ENCODE results near the gene SEC14L1.
"Not testable (repeated sequence)": the region's sequence is repeated elsewhere in the genome, so short reads cannot be mapped to it uniquely, and the experiment has no call there.

The SEC14L1 gene

DNA sequence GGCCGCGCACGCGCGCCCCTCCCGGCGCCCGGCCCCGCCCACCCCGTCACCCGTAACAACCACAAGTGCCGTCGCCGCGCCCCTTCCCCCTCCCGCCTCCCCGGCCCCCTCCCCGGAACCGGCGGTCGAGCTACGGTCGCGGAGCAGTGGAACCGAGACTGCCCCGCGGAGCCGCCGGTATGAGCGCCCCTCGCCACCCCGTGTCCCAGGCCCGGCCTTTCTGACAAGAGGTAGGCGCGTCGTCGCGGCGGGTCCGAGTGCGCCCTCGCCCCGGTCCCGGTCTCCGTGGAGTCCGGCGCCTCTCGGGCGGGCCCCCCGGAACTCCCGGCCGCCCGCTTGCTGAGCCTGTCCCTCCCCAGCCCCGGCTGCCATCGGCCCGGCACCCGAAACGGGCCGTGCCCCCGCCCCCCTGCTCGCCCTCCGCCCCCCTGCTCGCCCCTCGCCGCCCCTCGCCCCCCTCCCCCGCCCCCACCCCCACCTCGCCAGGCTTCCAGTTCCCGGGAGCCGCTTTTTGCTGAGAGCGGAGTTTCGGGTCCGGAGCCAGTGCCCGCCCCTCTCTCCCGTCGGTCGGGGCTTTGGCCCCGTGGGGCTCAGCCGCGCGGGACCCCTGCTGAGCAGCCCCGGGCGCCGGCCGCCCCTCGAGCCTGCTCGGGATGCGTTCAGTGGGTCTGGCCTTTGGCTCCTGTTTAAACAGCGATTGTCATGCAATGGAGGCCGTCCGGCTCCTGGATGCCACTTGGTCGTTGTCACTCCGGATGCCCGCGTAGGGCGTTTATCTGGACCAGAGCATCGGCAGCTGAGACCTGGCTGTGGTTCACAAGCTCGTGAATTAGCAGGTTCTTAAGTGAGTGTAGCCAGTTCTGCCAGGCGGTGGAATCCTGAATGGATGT lies at the start of gene SEC14L1:
Gene SEC14L1 (plus strand): TSS at position 92 of the 890 bp plus-strand sequence. CDS start 2,628 bp downstream, outside the sequence.
- DNase-seq: peak; percentile 31 to 50

DNA sequence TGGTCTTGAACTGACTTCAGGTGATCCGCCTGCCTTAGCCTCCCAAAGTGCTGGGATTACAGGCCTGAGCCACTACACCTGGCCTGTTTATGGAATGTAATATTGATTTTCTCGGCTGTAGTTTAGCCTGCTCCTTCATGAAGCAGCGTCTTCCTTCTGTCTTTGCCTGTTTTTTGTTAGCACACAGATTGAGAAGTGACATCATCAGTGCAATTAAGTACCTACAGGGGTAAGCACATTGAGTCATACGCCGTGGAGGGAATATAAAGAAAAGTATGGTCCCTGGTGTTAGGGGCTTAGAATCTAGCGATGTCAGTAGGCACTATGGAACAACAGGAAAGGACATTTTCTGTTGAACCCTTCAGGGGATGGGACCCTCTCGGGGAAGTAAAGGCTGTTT lies 48.7 kb upstream of the SEC14L1 start:
- no peak for DNase-seq

DNA sequence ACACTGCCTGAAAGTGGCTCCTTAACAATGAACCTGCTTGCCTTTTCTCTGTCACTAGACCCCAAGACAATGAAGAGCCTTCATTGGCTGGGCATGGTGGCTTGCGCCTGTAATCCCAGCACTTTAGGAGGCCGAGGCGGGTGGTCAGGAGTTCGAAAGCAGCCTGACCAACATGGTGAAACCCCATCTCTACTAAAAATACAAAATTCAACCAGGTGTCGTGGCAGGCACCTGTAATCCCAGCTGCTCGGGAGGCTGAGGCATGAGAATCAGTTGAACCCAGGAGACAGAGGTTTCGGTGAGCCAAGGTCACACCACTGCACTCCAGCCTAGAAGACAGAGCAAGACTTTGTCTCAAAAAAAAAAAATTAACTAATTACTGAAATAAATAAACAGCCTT lies 45.3 kb upstream of the SEC14L1 start:
- no peak for DNase-seq

DNA sequence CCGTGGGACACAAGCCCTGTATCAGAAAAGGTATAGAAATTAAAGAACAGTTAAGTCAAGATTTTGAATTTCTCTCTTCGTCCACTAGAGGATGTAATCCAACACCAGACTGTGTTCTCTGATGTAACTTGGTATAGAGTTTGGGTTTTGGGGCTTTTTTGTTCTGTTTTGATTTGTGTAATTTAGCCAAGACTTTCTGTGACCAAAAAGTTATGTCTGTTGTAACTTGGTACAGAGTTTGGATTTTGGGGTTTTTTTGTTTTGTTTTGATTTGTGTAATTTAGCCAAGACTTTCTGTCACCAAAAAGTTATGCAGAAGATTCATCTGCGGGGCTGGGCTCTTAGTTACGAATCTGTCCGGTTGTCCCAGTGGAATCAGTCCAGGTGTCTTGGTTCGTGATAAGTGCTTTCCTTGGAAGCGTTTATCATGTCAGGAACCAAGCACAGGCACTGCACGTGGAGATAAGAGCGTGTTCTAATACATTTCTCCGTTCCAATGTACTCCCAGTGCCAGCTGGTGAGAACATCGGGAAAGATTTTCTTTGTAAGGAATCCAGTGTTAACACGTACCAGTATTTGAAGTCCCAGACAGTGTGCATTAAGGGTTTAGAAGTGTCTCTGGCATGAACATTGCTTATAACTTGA lies 44.1 kb upstream of the SEC14L1 start:
- no peak for DNase-seq

DNA sequence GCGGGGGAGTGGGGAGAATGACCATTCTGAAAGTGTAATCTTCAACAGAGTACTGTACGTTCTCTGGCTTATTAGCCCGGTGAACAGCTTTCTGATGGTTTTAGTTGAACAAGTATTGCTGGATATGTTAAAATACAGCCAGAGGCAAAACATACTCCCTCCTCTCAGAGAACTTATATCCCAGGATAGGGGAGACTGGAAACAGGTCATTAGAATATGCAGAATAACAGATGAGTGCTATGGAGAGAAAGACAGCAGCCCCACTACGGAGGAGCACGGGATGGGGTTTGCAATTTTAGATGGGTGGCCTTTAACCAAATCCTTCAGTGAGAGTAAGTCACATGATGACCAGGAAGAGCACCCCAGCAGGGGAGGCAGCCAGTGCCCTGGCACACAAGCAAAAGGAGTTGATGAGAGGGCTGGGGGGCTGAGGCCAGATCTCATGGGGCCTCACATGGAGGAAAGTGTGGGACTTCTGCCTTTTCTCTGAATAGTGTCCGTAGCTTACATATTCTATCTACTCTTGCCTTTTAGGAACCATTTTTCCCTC lies 43.1 kb upstream of the SEC14L1 start:
- DNase-seq: no peak

DNA sequence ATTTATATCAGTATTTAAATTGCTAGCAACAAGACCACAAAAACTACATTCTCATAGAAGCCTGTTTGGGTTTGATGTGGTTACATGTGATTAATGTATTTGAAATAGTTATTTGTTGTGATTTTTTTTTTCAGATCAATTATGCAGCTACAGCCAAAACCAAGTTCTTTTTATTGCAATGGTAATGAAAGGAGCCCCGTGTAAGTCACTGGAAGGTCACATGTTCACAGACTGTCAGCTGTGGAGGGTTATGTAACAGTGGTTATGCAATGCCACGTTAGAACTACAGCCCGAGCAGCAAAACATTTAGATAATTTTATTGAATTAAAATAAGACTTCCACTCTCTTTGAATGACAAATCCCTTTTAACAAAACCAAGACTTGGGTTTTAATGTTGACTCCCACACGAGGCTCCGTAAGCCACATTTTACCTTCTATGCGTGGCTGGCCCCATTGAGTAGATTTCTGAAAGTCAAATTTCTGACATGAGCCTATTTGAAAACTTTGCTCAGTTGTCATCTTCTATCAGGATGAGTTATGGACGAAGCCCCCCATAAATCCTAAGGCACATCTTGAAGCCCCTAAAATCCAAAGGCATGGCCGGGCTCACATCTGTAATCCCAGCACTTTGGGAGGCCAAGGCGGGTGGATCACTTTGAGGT lies 41.8 kb upstream of the SEC14L1 start:
- no peak for DNase-seq

DNA sequence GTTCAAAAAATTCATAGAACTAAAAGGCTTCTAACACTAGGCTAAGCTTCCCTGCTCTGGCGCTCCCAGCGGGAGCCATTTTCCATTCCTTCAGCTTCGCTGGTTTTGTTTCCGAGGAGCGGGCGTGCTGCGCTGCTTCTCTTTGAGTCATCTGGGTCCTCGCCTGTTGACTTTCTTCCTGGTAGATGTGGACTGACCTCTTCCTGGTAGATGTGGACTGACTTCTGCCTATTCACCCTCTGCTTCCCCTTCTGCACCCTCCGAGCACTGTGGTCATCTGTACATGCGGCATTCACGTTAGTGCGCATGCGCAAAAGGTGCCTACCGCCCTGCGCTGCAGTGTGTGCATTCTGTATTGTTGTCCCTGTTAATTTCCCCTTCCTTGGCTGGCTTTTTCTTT lies 40.8 kb upstream of the SEC14L1 start:
- no peak for DNase-seq

DNA sequence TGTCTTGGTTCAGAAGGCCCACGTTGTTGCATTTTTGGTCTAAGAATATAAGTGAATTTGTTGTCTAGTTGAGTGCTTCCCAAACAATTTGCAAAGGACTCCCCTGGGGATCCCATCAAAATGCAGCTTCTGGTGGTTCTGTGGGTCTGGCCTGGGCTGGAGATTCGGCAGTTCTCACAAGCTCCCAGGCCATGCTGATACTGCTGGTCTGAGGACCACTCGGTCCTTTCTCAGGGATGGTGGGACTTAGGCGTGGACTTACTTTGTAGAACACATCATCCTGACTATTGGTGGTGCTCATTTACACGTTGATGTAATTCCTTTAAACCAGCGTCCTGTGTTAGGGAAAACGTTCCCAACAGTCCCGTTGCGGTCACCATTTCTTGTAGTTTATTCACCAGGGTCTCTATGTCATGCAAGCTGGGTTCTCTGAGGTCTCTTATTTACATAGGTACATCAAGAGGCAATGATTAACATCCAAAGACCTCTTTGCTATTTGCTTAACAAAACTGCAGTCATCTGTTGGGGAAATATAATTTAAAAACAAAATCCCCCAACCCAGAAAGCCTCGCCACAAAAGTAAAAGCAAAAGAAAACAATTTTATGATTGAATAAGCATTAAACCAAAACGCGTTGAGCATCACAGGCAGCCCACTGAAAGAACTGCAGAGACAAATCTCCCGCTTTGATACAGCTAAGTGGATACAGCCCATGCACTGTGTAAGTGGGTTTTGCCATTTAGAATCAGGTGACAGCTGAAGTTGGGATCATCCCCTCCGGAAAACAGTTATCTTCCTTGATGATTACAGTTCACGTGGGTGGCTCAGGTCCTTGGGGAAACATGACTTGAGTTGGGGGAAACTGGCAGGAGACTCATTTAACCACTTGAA lies 39.0 kb upstream of the SEC14L1 start:
- DNase-seq: no peak

DNA sequence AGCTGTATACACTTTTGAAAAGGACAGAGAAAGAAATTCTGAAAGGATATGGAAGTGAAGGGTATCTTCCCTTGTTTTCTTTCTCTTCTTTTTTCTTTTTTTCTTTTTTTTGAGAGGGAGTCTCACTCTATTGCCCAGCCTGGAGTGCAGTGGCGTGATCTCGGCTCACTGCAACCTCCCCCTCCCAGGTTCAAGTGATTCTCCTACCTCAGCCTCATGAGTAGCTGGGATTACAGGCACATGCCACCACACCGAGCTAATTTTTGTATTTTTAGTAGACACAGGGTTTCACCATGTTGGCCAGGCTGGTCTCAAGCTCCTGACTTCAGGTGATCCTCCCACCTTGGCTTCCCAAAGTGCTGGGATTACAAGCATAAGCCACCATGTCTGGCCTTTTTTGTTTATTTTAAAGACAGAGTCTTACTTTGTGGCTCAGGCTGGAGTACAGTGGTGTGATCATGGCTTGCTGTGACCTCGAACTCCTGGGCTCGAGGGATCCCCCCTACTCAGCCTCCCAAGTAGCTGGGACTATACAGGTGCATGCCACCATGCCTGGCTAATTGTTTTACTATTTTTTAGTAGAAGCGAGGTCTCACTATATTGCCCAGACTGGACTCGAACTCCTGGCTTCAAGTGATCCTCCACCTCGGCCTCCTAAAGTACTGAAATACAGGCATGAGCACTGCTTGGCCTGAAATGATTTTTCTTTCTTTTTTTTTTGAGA lies 38.2 kb upstream of the SEC14L1 start:
- not testable (repeated sequence) for DNase-seq

DNA sequence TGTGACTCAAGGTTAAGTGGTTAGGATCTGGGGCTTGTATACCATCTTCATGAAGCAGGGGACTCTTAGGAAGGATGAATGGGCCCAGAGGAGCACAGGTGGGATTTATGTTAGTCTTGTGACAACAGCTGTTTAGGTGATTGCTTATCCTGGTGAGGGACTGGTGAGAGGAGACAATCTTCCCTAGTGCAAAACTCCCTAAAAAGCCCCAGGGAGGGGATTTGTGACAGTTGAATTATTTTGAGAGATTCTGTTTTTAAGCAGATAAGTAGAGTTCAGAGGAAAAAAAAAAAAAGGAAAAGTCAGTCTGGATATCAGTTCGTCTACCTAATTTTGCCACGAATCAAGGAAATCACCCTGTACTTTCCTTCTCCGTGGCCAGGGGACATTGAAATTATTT lies 35.1 kb upstream of the SEC14L1 start:
- DNase-seq: no peak

DNA sequence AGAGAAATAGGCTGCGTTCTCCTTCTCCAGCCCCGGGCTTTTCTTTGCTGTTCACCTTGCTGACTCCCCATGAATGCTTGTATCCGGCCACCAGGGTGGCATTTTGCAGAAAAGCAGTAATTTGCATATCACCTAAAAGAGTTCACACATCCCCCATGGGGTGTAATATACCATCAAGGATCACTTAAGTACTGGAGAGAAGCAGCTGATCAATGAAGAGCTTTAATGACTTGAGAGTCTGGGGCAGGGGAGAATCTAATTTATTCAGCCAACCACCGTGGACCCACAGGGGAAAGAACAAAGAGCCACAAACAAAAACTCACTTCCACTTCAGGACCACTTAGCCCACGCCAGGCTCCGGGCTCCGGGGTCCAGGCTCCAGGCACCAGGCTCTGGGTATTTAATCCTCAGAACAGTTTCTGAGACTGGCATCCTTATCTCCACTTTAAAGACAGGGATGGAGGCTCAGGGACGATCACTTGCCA lies 33.9 kb upstream of the SEC14L1 start:
- no peak for DNase-seq

DNA sequence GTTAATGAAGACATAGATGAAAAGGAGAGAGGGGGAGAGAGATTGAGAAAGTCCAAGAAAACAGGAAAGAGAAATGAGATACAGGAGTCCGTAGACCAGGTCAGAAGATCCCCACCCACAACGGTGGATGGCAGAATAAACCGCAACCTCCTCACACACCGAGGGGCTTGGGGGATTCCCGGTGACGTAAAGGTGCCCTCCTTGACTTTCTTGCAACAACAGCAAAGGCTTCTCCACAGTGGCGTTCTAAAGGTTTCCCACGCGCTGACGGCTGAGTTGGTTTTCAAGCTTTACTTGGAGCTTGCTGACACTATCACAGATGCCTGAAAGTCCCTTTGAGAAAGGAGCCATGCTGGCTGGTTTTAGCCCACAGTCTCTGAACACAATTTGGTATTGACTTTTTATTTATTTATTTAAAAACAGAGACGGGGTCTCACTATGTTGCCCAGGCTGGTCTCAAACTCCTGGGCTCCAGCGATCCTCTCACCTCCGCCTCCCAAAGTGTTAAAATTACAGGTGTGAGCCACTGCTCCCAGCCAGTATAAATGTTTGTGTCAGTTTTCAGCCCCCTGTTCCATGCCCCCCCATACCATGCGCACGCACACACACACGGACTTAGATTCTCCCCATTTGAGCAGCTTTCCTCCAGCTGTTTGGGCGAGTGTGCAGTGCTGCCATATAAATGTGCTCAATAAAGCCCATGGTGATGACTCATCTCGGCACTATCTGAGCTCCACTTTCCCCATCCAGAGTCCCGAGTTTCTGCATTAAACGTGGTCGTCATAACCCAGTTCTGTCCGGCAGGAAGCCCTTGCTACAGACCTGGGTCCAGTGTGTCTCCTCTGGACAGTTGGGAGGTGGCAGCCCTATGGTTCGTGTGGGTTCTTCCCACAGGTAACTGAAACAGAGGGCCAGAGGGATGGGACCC lies 33.0 kb upstream of the SEC14L1 start:
- peak; percentile 61 to 72 for DNase-seq

DNA sequence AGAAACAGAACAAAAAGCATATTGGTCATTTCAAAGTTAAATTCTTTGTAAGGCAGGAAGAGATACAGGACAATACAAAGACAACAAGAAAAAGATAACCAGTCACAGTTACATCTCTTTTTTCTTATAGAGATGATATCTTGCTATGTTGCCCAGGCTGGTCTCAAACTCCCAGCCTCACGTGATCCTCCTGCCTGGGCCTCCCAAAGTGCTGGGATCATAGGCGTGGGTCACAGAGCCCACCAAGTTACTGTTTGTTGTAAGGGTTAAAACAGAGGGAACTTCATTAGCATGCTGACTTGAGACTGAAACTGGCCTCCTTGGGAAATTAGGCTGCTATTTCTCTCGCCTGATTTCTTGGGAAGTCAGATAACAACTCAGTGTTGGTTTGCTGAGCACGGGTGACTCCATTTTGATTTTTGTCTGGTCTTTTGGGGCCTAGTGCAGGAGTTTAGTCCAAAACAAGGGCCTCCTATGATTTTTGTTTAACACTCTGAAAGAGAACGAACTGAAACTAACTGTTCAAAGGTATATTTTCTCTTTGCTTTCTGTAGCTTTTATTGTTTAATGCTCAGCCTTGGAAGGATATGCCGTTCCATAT lies 31.5 kb upstream of the SEC14L1 start:
- DNase-seq: no peak

DNA sequence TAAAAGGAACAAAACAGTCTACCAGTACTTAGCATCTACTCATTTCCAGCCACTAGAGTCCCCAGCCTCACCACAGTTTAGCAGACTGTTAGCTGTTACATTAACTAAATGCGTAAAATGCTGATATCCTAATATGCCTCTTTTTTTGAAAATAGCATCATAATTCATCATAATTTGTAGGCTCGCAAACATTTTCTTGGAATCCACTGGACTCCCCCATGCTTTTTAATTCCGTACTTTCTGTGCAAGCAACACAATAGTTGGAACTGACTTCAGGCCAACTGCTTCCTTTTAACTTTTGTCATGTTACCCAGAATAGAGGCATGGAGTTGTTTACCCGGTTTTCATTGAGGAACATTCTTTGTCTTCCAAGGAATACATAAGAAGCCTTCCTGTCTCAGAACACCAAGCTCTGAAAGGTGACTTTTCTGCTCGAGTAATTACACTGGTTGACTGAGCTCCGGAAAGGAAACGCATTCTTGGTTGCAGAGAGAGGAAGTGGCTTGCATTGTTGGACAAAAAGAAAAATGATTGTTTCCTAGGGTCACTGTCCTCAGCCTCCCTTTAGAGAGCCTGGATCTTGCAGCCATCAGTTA lies 30.9 kb upstream of the SEC14L1 start:
- DNase-seq: no peak

DNA sequence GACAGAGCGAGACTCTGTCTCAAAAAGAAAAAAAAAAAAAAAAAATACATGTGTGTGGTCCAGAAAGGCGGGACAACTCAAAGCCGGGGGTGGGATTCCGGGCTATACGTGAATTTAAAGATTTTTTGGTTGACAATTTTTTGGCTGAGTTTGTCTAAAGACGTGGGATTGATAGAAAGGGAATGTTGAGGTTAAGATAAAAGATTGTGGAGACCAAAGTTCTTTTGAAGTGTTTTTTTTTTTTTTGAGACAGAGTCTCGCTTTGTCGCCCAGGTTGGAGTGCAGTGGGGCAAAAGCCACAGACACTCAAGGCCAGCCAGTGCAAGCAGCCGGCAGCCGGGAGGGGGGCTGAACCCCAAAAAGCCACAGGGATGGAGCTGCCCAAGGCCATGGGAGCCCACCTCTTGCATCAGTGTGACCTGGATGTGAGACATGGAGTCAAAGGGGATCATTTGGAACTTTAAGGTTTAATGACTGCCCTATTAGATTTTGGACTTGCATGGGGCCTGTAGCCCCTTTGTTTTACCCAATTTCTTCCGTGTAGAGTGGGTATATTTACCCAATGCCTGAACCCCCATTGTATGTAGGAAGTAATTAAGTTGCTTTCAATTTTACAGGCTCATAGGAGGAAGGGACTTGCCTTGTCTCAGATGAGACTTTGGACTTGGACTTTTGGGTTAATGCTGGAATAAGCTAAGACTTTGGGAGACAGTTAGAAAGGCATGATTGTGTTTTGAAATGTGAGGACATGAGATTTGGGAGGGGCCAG lies 29.4 kb upstream of the SEC14L1 start:
- DNase-seq: not testable (repeated sequence)

DNA sequence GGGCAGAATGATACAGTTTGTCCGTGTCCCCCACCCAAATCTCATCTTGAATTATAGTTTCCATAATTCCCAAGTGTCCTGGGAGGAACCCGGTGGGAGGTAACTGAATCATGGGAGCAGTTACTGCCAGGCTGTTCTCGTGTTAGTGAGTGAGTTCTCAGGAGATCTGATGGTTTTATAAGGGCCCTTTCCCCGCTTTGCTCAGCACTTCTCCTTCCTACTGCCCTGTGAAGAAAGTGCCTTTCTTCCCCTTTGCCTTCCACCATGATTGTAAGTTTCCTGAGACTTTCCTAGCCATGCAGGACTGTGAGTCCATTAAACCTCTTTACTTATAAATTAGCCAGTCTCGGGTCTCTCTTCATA lies 28.9 kb upstream of the SEC14L1 start:
- no peak for DNase-seq

DNA sequence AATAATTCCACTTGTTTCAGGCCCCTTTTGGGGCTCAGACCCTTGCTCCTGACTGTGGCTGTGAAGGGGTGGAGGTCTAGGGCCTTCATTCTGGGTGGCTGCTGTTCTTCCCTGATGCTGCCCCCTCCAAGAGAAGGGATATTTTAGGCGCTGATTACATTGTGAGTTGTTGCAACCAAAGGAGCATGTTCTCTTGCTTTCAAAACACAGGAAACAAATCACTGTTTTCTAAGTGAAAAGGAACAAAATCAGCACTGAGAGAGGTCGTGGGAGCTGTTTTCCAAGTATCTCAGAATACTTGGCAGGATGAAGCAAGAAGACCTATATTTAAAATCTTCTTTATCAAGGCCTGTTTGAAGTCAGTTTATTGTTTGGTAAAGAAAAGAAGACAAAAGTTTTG lies 25.3 kb upstream of the SEC14L1 start:
- no peak for DNase-seq

DNA sequence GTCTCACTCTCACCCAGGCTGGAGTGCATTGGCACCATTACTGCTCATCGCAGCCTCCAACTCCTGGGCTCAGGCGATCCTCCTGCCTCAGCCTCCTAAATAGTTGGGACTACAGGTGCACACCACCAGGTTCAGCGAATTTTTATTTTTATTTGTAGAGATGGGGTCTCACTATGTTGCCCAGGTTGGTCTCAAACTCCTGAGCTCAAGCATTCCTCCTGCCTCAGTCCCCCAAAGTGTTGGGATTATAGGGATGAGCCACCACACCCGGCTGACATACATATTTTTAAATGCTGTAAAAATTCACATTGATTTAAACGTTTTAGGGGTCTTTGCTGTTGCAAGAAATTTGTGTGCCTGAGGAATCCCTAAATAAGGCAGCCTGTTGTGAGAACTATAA lies 24.8 kb upstream of the SEC14L1 start:
- no peak for DNase-seq

DNA sequence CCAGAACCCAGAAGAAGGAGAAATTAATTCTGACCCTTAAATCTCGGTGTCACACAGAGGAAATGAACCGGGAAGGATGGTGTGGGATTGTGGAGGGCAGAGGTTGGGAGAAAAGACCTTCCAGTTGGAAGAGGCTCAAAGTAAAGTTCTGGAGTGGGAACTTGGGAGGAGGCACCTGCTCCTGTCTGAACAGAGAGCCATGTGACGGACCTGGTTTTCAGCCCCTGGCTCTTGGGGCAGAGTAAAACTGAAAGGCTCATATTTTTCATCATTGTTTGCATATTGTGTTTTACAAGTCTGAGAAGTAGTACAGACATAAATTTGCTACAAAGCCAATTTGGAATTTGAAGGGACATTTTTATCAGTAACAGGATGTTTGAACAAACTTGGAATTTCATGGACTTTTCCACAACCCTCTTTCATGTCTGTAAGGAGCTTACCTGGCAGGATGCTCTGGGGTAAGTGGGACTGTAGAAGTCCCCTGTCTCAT lies 24.4 kb upstream of the SEC14L1 start:
- no peak for DNase-seq

Data from activated CD4-positive, alpha-beta T cell treated with anti-CD3 and anti-CD28 coated beads, Interleukin-2, amount 50 U/mL, for 48 hours (primary cell).